ENCODE results near the gene FAM221B.

The FAM221B gene, protein sequence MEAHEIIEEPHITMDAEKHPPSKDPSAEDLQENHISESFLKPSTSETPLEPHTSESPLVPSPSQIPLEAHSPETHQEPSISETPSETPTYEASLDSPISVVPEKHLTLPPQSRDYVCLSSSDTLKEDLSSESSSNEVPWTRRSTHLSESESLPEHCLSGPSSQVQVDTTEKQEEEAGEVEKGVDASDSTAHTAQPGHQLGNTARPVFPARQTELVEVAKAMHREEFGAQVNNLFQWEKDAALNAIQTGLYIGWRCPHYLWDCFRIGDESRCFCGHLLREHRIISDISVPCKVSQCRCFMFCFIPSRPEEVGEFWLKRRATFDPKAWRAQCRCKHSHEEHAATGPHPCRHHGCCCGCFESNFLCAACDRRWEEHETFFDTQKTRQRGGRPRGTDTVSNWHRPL

GRCh38 chr9:35828716-35829083 lies at the start of gene FAM221B:
Gene FAM221B, minus strand, starts transcription at chr9:35828732. Its CDS starts 2,571 bp downstream, at chr9:35826161.
- DNase-seq, result no peak

- no peak for DNase-seq
Observed at GRCh38 chr9:35872505-35872904, 44.0 kb upstream of the FAM221B start.

GRCh38 chr9:35871545-35871944 lies 43.0 kb upstream of the FAM221B start:
- no peak for DNase-seq

DNA sequence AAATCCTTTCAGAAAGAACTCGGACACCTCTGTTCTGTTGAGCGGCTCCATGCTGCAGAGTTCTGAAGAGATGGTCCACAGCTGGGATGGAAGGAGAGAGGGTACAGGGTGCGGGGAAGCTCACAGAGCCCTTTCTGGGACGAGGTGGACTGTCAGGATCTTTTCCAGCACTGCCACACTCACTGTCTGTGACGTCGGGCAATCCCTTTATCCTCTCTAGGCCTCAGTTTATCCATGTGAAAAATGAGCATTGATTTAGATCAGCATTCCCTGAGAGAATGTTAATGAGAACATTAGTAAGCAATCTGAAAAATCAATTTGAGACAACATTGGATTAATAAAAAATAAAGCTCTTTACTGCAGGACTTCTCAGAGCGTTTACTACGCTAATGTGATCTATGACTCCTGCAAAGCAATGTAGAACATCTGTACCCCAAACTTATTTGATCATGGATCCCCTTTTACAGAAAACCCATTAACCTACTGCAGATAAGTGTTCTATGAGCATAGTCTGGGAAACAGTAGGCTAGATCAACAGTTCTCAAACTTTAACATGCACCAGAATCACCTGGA lies 41.9 kb upstream of the FAM221B start, which contains the start of gene OR13J1:
OR13J1 (minus strand) TSS at position 51 of the 573 bp plus-strand sequence; CDS start at position 51, 0 bp downstream.
- DNase-seq, result no peak

DNA sequence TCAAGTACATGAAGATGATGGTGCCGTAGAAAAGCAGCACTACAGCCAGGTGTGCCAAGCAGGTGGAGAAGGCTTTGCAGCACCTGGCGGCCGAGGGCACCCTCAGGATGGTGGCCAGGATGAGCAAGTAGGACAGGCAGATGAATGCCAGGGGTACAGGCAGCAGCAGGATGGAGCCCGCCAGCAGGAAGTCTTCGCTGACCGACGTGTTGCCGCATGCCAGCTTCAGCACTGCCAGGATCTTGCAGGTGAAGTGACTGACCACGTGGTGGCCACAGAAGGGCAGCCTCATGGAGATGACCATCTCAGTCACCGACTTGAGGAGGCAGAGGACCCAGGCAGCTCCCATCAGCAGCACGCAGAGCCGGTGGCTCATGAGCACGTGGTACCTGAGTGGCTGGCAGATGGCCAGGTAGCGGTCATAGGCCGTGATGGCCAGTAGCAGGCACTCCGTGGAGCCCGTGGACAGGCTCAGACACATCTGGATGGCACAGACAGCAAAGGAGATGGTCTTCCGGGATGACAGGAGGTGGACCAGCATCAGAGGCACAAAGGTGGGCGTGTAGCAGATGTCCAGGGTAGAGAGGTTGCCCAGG lies 41.2 kb upstream of the FAM221B start:
- DNase-seq, result no peak

- DNase-seq, result no peak
Observed at GRCh38 chr9:35868933-35869332, 40.4 kb upstream of the FAM221B start.

DNA sequence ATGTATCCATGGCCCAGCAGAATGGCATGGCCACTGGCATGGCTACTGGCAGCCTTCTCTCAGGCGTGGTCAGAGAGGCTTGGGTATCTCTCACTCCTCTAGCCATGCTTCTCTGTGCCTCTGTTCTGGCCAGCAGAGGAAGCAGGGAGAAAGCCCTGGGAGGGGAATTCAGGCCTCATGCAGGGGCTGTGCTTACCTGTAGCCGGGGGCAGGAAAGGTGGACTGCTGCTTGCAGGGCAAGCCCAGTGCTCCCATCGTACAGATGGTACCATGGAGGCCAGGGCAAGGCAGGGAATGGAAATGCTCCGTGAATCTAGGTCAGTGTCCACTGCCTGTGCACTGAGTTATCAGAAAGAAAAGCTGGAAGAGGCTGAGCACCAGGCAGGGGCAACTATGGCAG lies 39.0 kb upstream of the FAM221B start:
- DNase-seq, result no peak

- no peak for DNase-seq
Observed at GRCh38 chr9:35864695-35865255, 36.2 kb upstream of the FAM221B start.

GRCh38 chr9:35863583-35863982 lies 35.1 kb upstream of the FAM221B start:
- DNase-seq, result no peak

GRCh38 chr9:35862328-35862727 lies 33.8 kb upstream of the FAM221B start:
- no peak for DNase-seq

- DNase-seq, result no peak
Observed at GRCh38 chr9:35861161-35861897, 32.8 kb upstream of the FAM221B start.

DNA sequence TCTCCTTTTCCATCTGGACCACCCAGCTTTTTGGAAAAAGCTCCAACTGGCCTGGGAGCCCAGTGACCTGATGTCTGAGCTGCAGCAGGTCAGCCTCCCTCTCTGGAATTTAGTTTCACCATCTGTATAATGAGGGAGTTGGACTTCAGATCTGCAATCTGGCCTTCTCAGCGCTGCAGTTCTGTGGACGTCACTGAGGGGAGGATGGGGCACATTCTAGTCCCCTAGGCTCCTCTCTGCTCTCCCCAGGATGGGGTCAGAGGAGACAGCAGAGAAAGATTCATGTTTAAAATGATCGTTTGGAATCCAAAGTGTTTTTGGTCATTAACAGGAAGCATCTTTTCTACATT lies 31.4 kb upstream of the FAM221B start:
- no peak for DNase-seq

GRCh38 chr9:35859310-35859989 lies 30.9 kb upstream of the FAM221B start:
- DNase-seq, result no peak

DNA sequence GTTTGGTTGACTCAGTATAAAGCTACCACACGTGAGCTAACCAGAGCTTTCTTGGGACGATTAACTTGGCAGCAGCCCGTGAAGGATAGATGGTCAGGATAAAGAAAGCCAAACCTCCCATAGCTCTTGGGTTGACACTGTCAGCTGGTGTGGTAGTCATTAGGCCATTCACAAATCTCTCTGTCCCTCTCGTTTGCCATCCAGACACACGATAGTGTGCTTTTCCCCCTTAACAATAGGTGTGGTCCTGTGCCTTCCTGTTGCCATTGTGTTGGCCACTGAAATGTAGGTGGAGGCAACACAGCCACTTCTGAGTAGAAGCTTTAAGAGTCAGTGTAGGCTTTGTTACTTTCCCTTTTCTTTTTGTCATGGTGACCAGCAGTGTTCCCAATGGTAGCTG lies 29.9 kb upstream of the FAM221B start:
- no peak for DNase-seq

DNA sequence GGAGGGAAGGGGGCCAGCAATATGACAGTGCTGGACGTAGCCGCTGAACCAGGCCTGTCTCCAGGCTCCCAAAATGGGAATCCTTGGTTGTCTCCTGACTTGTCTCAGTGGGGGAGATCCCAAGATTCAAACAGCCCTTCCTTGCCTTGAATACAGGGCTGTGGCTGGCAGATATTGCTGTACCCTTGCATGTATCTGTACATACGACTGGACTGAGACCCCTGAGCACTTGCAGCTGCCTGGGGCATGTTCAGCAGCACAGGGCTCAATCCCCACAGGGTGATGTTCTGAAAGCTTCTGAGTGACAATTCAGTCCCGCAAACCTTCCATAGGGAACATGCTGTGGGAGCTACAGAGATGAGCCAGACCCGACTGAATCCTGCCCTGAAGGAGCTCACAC lies 28.4 kb upstream of the FAM221B start:
- DNase-seq, result no peak

GRCh38 chr9:35856206-35856605 lies 27.7 kb upstream of the FAM221B start:
- no peak for DNase-seq

- no peak for DNase-seq
Observed at GRCh38 chr9:35854091-35854762, 25.7 kb upstream of the FAM221B start.

DNA sequence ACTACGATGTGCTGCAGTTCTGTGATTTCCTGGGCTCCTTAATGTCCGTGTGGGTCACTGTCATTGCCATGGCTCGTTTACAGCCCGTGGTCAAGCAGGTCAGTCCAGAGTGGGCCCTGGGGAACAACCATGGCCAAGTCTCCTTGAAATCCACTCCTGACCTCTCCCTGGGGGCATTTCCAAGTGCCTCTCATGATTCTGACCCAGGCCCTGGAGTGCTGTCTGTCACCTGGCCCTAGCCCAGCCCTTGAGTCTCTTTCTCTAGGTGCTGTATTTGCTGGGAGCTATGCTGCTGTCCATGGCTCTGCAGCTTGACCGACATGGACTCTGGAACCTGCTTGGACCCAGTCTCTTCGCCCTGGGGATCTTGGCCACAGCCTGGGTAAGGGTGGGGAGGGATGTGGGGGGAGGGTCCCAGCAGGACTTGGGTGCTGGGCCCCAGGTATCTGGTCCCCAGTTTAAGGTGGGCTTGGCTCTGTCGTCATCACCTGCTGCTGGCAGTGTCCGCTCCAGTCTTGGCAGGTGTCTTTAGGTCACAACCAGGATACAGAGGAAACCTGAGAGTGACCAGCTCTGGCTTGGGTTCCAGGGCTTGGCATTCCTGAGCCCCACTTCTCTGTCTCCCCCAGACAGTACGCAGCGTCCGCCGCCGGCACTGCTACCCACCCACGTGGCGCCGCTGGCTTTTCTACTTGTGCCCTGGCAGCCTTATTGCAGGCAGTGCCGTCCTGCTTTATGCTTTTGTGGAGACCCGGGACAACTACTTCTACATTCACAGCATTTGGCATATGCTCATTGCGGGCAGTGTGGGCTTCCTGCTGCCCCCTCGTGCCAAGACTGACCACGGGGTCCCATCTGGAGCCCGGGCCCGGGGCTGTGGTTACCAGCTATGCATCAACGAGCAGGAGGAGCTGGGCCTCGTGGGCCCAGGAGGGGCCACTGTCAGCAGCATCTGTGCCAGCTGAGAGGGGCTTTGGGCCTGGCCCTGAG lies 24.6 kb upstream of the FAM221B start:
- no peak for DNase-seq

DNA sequence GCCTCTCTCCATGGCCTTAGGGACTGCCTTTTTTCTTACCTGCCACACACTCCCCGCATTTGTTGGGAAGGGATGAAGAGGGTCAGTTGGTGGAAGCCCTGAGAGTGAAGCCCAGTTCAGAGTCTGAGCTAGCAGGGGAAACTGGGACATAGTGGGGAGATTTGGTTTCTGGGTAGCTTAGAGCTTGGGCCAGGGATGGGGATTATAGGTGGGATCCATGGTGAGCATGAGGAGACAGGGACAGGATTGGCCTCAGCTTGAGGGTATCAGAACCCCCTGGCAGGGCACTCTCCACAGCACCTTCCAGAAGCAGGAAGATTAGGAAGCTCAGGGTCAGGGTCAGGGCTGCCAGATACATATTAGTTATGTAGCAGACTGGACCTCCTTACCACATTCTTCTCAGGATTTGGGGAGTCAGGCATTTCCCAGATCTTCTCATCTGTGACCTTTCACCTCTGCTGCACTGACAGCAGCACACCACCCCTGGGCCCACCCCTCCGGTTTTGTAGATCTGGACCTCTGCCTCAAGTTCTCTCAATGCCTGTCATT lies 23.8 kb upstream of the FAM221B start:
- no peak for DNase-seq

GRCh38 chr9:35847792-35848572 lies 19.4 kb upstream of the FAM221B start:
- DNase-seq, result no peak

All from bone marrow (tissue), 2 donors.